HPDE6-E6E7 (cell line): ENCODE data around the gene FBXO44.
"Not testable (repeated sequence)": the region's sequence is repeated elsewhere in the genome, so short reads cannot be mapped to it uniquely, and the experiment has no call there.

Experiments
- DNase-seq: peaks from one replicate; pipeline ENCODE4 v3.0.0; 2011; ENCODE audit warnings: missing footprints; ENCODE audit errors: extremely low spot score

Gene FBXO44, protein sequence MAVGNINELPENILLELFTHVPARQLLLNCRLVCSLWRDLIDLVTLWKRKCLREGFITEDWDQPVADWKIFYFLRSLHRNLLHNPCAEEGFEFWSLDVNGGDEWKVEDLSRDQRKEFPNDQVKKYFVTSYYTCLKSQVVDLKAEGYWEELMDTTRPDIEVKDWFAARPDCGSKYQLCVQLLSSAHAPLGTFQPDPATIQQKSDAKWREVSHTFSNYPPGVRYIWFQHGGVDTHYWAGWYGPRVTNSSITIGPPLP

DNA sequence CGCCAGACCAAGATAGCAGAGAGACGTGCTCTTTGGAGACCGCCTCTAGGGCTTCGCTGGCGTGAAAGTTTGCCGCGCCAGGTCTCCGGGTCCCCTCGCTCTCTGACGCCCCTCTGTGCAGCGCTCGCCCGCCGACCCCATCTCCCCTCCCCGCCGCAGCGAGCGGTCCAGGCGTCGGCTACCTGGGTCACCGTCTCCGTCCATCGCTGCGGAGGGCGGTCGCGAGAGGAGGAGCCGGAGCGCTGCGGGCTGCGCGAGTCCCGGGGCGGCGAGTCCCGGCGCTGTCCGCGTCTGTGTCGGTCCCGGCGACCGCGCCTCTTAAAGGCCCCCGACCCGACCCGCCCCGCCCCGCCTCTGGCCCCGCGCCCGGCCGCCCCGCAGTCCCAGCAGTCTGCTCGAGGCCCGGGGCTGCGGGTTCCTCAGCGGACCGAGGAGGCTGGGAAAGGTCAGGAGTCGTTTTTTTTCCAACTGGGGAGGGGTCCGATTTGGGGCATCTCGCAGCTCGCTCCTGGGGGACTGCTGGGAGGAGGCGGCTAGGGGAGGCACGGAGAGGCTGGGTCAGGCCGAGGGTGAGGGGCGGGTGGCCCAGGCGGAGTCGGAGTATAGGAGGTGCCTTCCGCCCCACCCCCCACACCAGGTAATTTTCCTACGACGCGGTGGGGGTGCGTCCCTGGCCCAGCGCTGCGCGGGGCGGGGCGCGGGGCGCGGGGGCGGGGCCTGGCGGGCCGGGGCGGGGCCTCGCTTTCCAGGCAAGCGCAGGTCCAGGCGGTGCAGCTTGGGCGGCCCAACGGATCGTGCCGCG is at the start of gene FBXO44, which contains the start of gene FBXO2:
Gene FBXO44 (plus strand): TSS at position 741 of the 802 bp plus-strand sequence. CDS start 959 bp downstream, outside the sequence.
Gene FBXO2 (minus strand): TSS at position 293 of the 802 bp plus-strand sequence. CDS start 89 bp downstream, at position 204.
- DNase-seq, result peak; percentile 78

DNA sequence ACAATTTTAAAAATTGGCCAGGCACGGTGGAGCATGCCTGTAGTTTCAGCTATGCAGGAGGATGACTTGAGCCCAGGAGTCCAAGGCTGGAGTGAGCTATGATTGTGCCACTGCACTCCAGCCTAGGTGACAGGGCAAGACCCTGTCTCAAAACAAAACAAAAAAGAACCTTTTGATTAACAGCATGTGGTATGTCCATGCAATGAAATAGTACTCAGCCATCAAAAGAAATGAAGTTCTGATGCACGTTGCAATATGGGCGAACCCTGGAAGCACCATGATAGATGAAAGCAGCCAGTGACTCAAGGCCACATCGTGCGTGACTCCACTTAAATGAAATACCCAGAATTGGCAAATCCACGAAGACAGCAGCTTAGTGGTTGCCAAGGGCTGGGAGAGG is 47.9 kb upstream of the FBXO44 start:
- DNase-seq, result no peak

DNA sequence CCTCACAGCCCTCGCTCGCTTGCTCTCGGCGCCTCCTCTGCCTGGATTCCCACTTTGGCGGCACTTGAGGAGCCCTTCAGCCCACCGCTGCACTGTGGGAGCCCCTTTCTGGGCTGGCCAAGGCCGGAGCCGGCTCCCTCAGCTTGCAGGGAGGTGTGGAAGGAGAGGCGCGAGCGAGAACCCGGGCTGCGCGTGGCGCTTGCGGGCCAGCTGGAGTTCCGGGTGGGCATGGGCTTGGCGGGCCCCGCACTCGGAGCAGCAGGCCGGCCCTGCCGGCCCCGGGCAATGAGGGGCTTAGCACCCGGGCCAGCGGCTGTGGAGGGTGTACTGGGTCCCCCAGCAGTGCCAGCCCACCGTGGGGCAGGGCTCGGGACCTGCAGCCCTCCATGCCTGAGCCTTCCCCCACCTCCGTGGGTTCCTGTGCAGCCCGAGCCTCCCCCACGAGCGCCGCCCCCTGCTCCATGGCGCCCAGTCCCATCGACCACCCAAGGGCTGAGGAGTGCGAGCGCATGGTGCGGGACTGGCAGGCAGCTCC is 46.0 kb upstream of the FBXO44 start:
- not testable (repeated sequence) for DNase-seq

DNA sequence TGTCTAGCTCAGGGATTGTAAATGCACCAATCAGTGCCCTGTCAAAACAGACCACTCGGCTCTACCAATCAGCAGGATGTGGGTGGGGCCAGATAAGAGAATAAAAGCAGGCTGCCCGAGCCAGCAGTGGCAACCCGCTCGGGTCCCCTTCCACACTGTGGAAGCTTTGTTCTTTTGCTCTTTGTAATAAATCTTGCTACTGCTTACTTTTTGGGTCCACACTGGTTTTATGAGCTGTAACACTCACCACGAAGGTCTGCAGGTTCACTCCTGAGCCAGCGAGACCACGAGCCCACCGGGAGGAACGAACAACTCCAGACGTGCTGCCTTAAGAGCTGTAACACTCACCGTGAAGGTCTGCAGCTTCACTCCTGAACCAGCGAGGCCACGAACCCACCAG is 45.3 kb upstream of the FBXO44 start:
- DNase-seq, result not testable (repeated sequence)

DNA sequence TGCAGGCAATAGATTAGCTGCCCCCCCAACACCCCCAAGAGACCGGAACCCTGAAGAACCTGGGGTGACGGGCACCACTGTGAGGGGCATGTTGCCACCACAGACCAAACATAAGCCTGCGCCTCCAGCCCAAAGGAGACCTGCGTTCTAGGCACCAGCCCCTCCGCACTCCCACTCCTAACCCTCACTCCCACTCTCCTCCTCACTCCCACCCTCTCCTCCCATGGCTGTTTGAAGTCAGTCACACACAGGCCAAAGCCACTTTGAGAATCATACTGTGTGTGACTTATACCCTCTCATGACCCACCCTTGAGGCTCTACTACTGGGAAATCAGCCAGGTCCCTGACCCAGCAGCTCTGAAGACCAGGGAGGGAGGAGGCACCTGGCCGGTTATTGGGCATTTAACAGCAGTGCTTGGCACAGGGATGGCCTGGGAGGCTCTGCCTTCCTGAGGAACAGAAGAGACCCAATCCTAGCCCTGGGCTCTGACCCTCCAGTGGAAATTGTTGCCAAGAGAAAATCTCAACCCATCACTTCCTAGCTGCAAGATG is 44.0 kb upstream of the FBXO44 start:
- DNase-seq, result no peak

DNA sequence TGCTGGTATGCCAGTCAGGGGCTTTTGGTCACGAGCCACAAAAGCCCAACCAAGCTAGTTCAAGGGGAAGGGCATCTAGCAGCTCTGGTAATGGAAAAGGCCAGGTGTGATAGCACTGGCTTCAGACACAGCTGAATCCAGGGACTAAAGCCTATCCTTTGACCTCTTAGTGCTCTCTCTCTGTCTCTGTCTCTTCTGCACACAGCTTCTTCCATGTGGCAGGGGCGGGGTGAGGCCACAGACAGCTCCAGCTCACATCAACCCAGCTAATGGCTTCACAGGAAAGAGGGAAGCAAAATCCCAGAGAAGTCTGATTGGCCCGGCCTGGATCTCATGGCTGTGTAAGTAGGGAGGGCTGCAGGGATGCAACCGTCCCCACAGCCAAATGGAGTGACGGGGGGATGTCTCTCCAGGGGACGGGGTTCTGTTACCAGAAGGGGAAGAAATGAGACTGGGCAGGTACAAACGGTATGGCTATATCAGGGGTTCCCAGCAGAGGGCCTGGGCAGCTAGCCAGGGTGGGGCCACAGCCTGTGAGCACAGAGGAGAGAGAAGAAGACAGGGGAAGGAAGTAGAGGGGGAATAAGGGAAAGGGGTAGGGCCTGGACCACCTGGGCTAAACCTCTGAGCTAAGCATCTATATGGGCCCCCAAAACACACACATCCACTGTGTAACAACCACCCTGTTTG is 42.9 kb upstream of the FBXO44 start:
- DNase-seq, result no peak

DNA sequence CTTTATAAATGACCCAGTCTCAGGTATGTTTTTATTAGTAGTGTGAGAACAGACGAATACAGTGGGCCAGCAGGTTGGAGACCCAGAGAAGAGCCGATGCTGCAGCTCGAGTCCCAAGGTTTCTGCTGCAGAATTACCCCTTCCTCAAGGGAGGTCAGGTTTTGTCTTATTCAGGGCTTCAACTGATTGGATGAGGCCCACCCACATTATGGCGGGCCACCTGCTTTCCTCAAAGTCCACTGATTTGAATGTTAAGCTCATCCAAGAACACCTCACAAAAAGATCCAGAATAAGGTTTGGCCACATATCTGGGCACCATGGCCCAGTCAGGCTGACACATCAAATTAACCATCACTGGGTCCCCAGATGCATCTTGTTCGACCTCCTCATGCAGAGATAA is 41.3 kb upstream of the FBXO44 start:
- no peak for DNase-seq

DNA sequence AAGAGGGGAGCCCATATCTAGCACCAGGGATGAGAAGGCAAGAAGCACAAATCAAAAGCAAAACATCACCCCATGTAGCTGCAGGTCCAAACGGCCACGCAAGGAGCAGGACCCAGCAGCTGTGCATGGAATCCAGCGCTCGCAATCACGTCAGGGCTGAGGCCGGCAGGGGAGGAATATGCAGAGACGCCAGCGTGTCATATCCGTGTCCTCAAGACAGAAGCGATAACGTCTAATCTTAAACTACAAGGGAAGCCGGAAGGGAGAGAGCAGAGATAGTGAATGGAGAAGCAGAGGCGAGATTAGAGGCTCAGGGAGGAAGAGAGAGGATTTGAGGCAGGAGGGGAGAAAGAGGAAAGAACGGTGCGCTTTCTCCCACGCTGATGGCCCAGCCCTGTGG is 39.6 kb upstream of the FBXO44 start:
- no peak for DNase-seq

GRCh38 chr1:11616766-11617165 is 37.9 kb upstream of the FBXO44 start:
- no peak for DNase-seq

DNA sequence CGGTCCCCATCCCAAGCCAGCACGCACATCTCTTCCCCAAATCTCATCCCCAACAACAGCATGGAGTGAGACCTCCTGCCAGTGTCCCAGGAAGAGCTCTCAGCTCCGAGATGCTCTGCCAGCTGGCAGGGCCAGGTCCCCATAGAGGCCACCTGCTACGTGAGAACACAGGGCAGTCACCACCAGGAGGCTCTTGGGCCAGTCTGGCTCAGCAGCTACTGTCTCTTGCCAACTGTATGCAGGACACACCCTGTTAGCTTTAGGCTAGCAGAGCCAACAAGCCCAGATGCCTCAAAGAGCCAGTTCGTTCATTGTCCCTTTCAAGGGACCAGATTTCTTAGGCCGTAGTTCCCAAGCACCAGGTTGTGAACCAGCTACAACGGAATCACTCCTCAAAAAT is 37.4 kb upstream of the FBXO44 start:
- no peak for DNase-seq

- no peak for DNase-seq
These were observed 36.9 kb upstream of the FBXO44 start for GRCh38 chr1:11617741-11618140.

DNA sequence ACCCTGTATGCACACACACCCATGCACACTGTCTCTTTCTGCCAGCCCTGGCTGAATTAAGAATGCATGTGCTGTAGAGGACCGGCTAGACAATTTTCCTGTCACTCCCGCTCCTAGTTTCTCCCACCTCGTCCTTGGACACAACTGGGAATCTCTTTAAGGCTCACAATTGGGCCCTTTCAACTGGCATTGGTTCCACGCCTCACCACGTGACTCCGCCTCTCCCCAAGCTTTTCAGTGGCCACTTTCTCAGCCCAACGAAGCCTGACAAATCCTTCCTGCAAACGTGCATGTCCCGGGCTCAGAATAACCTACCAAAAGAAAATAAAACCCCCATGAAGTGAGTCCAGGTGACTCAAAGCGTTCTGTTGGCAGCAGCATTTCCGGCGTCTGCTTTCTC is 34.3 kb upstream of the FBXO44 start:
- DNase-seq, result no peak

GRCh38 chr1:11620924-11621323 is 33.8 kb upstream of the FBXO44 start:
- DNase-seq, result no peak

GRCh38 chr1:11622398-11622797 is 32.3 kb upstream of the FBXO44 start:
- no peak for DNase-seq

- DNase-seq, result no peak
These were observed 31.0 kb upstream of the FBXO44 start for GRCh38 chr1:11623702-11624101.

- DNase-seq, result no peak
These were observed 28.1 kb upstream of the FBXO44 start for GRCh38 chr1:11626551-11626950.

GRCh38 chr1:11628767-11629166 is 25.9 kb upstream of the FBXO44 start:
- no peak for DNase-seq

DNA sequence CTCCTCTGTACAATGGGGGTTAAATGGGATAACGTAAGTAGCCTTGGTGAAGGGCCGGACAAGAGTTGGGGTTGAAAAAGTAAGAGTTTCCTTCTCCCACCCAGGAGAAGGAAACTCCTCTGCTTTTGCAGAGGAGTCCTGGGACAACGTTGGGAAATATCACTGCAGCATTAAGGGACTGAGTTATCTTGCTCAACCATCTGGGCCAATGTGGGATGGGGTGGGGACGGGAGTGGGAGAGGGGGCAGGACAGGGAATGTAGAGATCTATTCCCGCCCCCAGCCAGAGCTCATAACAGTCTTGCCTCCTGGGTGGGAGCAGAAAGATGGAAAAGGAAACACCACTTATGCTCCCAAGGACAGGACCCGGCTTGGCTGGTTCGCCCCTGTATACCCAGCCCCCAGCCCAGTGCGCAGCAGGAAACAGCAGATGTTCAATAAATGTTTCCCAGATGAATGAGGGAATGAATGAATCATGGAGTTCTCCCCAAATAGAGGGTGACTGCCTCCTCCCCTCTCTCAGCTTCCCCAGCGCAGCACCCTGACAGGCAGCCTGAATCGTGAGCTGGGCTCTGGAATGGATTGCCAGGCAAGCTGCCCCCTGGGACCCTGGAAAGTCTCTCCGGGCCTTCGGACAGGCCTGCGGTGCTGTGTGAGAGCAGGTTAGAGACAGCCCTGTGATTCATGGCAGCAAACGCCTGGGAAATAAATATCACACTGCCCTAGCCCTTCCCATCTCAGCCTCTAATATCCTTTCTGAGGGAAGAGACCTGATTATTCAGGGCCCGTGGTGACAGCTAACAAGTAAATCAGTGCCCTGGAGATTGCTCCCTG is 25.3 kb upstream of the FBXO44 start:
- DNase-seq, result no peak

- no peak for DNase-seq
These were observed 20.1 kb upstream of the FBXO44 start for GRCh38 chr1:11634365-11635192.

- DNase-seq, result no peak
These were observed 16.6 kb upstream of the FBXO44 start for GRCh38 chr1:11638121-11638520.
